CD14-positive monocyte (primary cell): Measurements from ENCODE around the gene GPR150. TPM values are rescaled to one million over a fixed set of nuclear protein-coding genes. Genes with fewer than 3 reads are reported as not detected.
A peak's percentile ranks its signal among the peaks of the same experiment; 100 is the strongest.

Source experiments
- DNase-seq, 3 donors: peaks; one replicate each; pipeline ENCODE4 v3.0.0-alpha.2; 2011 to 2022
- H2AFZ ChIP-seq: 2 replicates; pipeline ENCODE4 v1.6.0; 2012; ENCODE audit warnings: mild to moderate bottlenecking, low read depth, low read length, inconsistent platforms; ENCODE audit not compliant: insufficient read depth, poor library complexity, severe bottlenecking
- H3K27ac ChIP-seq, 2 donors: 1 replicate in 1 of 2; 2 replicates in 1 of 2; pipeline ENCODE4 v1.5.1; 2012 to 2013; ENCODE audit warnings: low read length in 2 of 2, control low read depth in 1 of 2, inconsistent platforms in 1 of 2, low read depth in 1 of 2, mild to moderate bottlenecking in 1 of 2
- H3K27me3 ChIP-seq, 2 donors: one replicate each; pipeline versions ENCODE4 v1.6.0 to v1.6.1; 2011 to 2013; ENCODE audit warnings: low read length in 2 of 2; ENCODE audit not compliant: control insufficient read depth in 2 of 2, insufficient read depth in 2 of 2
- H3K36me3 ChIP-seq, 2 donors: replicated peaks in 1 of 2; 1 replicate in 1 of 2; 2 replicates in 1 of 2; pipeline versions ENCODE4 v1.5.1 to v1.6.1; 2012 to 2013; ENCODE audit warnings: low read length in 2 of 2, control low read depth in 1 of 2, inconsistent platforms in 1 of 2, mild to moderate bottlenecking in 1 of 2; ENCODE audit not compliant: insufficient read depth in 2 of 2, control insufficient read depth in 1 of 2
- H3K4me1 ChIP-seq, 2 donors: 1 replicate in 1 of 2; 2 replicates in 1 of 2; pipeline versions ENCODE4 v1.5.1 to v1.6.1; 2012 to 2013; ENCODE audit warnings: low read length in 2 of 2, control low read depth in 1 of 2, inconsistent platforms in 1 of 2, mild to moderate bottlenecking in 1 of 2, moderate library complexity in 1 of 2; ENCODE audit not compliant: insufficient read depth in 2 of 2, control insufficient read depth in 1 of 2
- H3K4me2 ChIP-seq: replicated peaks from 2 replicates; pipeline ENCODE3; 2012; ENCODE audit warnings: low read length, moderate library complexity, mild to moderate bottlenecking; ENCODE audit not compliant: poor library complexity, severe bottlenecking; ENCODE audit errors: extremely low read depth
- H3K4me3 ChIP-seq, 3 experiments: fragments of 200-600 bp in 1 of 3; sonication (generic) in 1 of 3; replicated peaks in 1 of 3; 1 replicate in 2 of 3; 2 replicates in 1 of 3; pipeline ENCODE4 v1.5.1; 2011 to 2013; ENCODE audit warnings: low read length in 3 of 3, mild to moderate bottlenecking in 3 of 3, control low read depth in 2 of 3, low read depth in 2 of 3, inconsistent platforms in 1 of 3, moderate library complexity in 1 of 3
- H3K79me2 ChIP-seq: 2 replicates; pipeline ENCODE4 v1.6.0; 2012; ENCODE audit warnings: mild to moderate bottlenecking, control low read depth, inconsistent platforms, low read length, moderate library complexity; ENCODE audit not compliant: insufficient read depth
- H3K9ac ChIP-seq: 2 replicates; pipeline ENCODE4 v1.6.0; 2017; ENCODE audit warnings: low read length, mild to moderate bottlenecking; ENCODE audit not compliant: insufficient read depth, poor library complexity, severe bottlenecking
- H3K9me3 ChIP-seq, 2 donors: replicated peaks in 1 of 2; 1 replicate in 1 of 2; 2 replicates in 1 of 2; pipeline versions ENCODE4 v1.5.1 to v1.6.1; 2012 to 2013; ENCODE audit warnings: low read length in 2 of 2, control low read depth in 1 of 2; ENCODE audit not compliant: control insufficient read depth in 1 of 2, insufficient read depth in 1 of 2
- H4K20me1 ChIP-seq: 2 replicates; pipeline ENCODE4 v1.6.0; 2012; ENCODE audit warnings: mild to moderate bottlenecking, low read length, control low read depth, moderate library complexity; ENCODE audit not compliant: insufficient read depth
- H3K27ac Mint-ChIP-seq, 7 donors: one replicate each; pipeline ENCODE4 v1.8.0; 2020; ENCODE audit warnings: mild to moderate bottlenecking in 7 of 7, mixed read lengths in 7 of 7, moderate library complexity in 6 of 7, inconsistent platforms in 2 of 7
- H3K27me3 Mint-ChIP-seq, 3 donors: one replicate each; pipeline ENCODE4 v1.8.0; 2021 to 2022; ENCODE audit warnings: low read depth in 3 of 3, mild to moderate bottlenecking in 3 of 3, mixed read lengths in 3 of 3, moderate library complexity in 3 of 3, inconsistent platforms in 1 of 3
- H3K36me3 Mint-ChIP-seq, 2 donors: one replicate each; pipeline ENCODE4 v1.8.0; 2020; ENCODE audit warnings: mixed read lengths in 2 of 2, inconsistent platforms in 1 of 2, mild to moderate bottlenecking in 1 of 2
- H3K4me1 Mint-ChIP-seq: one replicate; pipeline ENCODE4 v1.8.0; 2020; ENCODE audit warnings: mild to moderate bottlenecking, mixed read lengths
- H3K4me3 Mint-ChIP-seq, 2 donors: one replicate each; pipeline ENCODE4 v1.8.0; 2020; ENCODE audit warnings: mild to moderate bottlenecking in 2 of 2, mixed read lengths in 2 of 2, moderate library complexity in 1 of 2
- H3K9me3 Mint-ChIP-seq, 7 donors: one replicate each; pipeline ENCODE4 v1.8.0; 2020 to 2022; ENCODE audit warnings: mixed read lengths in 7 of 7, mild to moderate bottlenecking in 6 of 7, moderate library complexity in 6 of 7, inconsistent platforms in 2 of 7
- WGBS: methylation state at CpG from one replicate; pipeline ENCODE4 v1.1.5; 2013; ENCODE audit warnings: missing lambda C conversion rate; ENCODE audit not compliant: insufficient coverage; 5-methylcytosine and 5-hydroxymethylcytosine counted together
- intact Hi-C, 2 donors: fragments of 100-400 bp; cut with micrococcal nuclease; formaldehyde crosslinking; loops; one replicate each; pipeline versions ENCODE4 v1.15.0 to v1.15.1; 2023
- polyA plus RNA-seq, 3 donors: library from polyadenylated mRNA; depleted of rRNA in 1 of 3; unstranded in 2 of 3; stranded (reverse) in 1 of 3; fragments of 300-500 nt in 2 of 3; fragments of >200 nt in 1 of 3; fragmentation: Illumina TruSeq in 2 of 3; gene quantifications; 1 replicate in 2 of 3; 2 replicates in 1 of 3; pipeline ENCODE4 v1.2.3, GENCODE V29; 2012 to 2021
- TF ChIP-seq, protein P1 (sequence below): fragments of 200-600 bp; IDR thresholded peaks from one replicate; pipeline ENCODE4 v1.8.0; 2022; ENCODE audit warnings: antibody characterized with exemption, mild to moderate bottlenecking

The GPR150 gene
- polyA plus RNA-seq, 3 donors, result not detected

DNA sequence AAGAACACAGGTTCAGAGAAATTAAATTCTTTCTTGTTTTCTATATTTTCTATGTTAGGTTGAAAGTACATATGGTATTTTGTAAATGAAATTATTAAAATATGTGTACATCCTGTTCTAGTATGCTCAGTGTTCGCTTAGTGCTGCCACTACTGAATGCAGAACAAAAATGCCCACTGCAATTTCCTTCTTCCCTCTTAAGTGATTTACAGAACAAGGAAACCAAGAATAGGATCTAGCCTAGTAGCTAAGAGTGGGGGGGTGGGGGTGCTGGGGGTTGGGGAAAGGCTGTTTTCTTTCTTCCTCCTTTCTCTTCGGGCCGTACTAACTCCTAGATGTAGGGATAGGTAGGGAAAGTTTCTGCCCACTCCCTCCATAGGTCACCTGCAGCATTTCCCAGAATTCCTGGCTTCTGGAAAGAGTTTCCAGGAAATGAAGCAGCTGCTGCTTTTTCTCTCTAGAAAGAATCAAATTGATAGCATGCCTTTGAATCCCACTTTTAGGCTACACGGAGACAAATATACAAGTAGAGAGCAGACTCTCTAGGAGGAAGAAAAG lies 47.3 kb downstream of the GPR150 start:
- no peak overlapping the region for H3K27ac ChIP-seq
- Mint-ChIP-seq H3K27me3 (no peaks in the 10 kb centered on the region), H3K36me3 (no peaks in the 10 kb centered on the region), H3K27ac (no peak overlapping the region), H3K4me1 (peaks cover 11% of the 10 kb centered on the region), H3K9me3 (no peaks in the 10 kb centered on the region), H3K4me3 (no peak overlapping the region)
- no peaks in the 10 kb centered on the region for H3K9me3 ChIP-seq
- H3K4me1 ChIP-seq, result peaks cover 6 to 10% of the 10 kb centered on the region in 2 donors
- TF ChIP-seq, protein P1, sequence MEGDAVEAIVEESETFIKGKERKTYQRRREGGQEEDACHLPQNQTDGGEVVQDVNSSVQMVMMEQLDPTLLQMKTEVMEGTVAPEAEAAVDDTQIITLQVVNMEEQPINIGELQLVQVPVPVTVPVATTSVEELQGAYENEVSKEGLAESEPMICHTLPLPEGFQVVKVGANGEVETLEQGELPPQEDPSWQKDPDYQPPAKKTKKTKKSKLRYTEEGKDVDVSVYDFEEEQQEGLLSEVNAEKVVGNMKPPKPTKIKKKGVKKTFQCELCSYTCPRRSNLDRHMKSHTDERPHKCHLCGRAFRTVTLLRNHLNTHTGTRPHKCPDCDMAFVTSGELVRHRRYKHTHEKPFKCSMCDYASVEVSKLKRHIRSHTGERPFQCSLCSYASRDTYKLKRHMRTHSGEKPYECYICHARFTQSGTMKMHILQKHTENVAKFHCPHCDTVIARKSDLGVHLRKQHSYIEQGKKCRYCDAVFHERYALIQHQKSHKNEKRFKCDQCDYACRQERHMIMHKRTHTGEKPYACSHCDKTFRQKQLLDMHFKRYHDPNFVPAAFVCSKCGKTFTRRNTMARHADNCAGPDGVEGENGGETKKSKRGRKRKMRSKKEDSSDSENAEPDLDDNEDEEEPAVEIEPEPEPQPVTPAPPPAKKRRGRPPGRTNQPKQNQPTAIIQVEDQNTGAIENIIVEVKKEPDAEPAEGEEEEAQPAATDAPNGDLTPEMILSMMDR, result no peak
- no peak overlapping the region for H3K4me2 ChIP-seq
- no peaks in the 10 kb centered on the region for H3K36me3 ChIP-seq
- H3K9ac ChIP-seq, result no peak overlapping the region
- H2AFZ ChIP-seq, result no peak overlapping the region
- no CpG with 5 or more reads among the region's 4 CpGs for WGBS
- H4K20me1 ChIP-seq, result no peaks in the 10 kb centered on the region
- no peaks in the 10 kb centered on the region for H3K27me3 ChIP-seq
- intact Hi-C loops, result loop anchor here in 1 of 2 donors (5.0 kb wide), 1 partner anchor 180 kb away; no protein-coding TSS in a partner anchor
- H3K79me2 ChIP-seq, result no peaks in the 10 kb centered on the region
- DNase-seq, result peak in 2 of 3 donors; percentile 31 to 32
- no peak overlapping the region for H3K4me3 ChIP-seq

DNA sequence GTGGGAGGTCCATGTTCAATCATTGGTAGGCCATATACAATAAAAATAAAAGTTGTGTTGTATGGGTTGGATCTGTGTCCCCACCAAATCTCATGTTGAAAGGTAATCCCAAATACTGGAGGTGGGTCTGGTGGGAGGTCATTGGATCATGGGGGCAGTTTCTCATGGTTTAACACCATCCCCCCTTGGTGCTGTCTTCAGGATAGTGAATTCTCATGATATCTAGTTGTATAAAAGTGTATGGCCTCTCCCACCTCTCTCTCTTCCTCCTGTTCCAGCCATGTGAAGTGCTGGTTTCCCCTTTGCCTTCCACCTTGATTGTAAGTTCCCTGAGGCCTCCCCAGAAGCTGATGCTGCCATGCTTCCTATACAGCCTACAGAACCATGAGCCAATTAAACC lies 47.8 kb downstream of the GPR150 start:
- no peak for DNase-seq
- no peaks in the 10 kb centered on the region for H3K9me3 Mint-ChIP-seq
- Histone ChIP-seq H3K9ac (no peak overlapping the region), H3K4me3 (no peak overlapping the region), H3K79me2 (no peaks in the 10 kb centered on the region), H3K36me3 (no peaks in the 10 kb centered on the region), H4K20me1 (no peaks in the 10 kb centered on the region), H3K27me3 (no peaks in the 10 kb centered on the region), H3K4me1 (peaks cover 7 to 10% of the 10 kb centered on the region in 2 donors), H3K4me2 (no peak overlapping the region), H3K27ac (no peak overlapping the region), H3K9me3 (no peaks in the 10 kb centered on the region), H2AFZ (no peak overlapping the region)
- intact Hi-C loops, result loop anchor here in 1 of 2 donors (5.0 kb wide), 1 partner anchor 180 kb away; no protein-coding TSS in a partner anchor
- H3K27ac Mint-ChIP-seq, result no peak overlapping the region
- peaks cover 11% of the 10 kb centered on the region for H3K4me1 Mint-ChIP-seq
- H3K4me3 Mint-ChIP-seq, result no peak overlapping the region
- no peaks in the 10 kb centered on the region for H3K36me3 Mint-ChIP-seq
- no peaks in the 10 kb centered on the region for H3K27me3 Mint-ChIP-seq
- TF ChIP-seq, protein P1, result no peak
